HUES6 (cell line): ENCODE results near the gene RNASE7.

Source experiments
- H3K27ac ChIP-seq: 2 replicates; pipeline ENCODE4 v1.7.0; 2013; ENCODE audit warnings: low read depth, mild to moderate bottlenecking, low read length, inconsistent platforms
- H3K27me3 ChIP-seq: 2 replicates; pipeline ENCODE4 v1.6.1; 2013; ENCODE audit warnings: low read length; ENCODE audit not compliant: control insufficient read depth, insufficient read depth
- H3K36me3 ChIP-seq: 2 replicates; pipeline ENCODE4 v1.6.1; 2013; ENCODE audit warnings: low read length; ENCODE audit not compliant: control insufficient read depth, insufficient read depth
- H3K4me1 ChIP-seq: 2 replicates; pipeline ENCODE4 v1.6.1; 2013; ENCODE audit warnings: low read length; ENCODE audit not compliant: control insufficient read depth, insufficient read depth
- H3K4me3 ChIP-seq: 2 replicates; pipeline ENCODE4 v1.5.1; 2013; ENCODE audit warnings: low read depth, low read length
- H3K9ac ChIP-seq: one replicate; pipeline ENCODE4 v1.6.1; 2013; ENCODE audit warnings: mild to moderate bottlenecking, low read length
- H3K9me3 ChIP-seq: 2 replicates; pipeline ENCODE4 v1.6.1; 2013; ENCODE audit warnings: low read depth, low read length; ENCODE audit not compliant: control insufficient read depth, insufficient read depth

Gene RNASE7

DNA sequence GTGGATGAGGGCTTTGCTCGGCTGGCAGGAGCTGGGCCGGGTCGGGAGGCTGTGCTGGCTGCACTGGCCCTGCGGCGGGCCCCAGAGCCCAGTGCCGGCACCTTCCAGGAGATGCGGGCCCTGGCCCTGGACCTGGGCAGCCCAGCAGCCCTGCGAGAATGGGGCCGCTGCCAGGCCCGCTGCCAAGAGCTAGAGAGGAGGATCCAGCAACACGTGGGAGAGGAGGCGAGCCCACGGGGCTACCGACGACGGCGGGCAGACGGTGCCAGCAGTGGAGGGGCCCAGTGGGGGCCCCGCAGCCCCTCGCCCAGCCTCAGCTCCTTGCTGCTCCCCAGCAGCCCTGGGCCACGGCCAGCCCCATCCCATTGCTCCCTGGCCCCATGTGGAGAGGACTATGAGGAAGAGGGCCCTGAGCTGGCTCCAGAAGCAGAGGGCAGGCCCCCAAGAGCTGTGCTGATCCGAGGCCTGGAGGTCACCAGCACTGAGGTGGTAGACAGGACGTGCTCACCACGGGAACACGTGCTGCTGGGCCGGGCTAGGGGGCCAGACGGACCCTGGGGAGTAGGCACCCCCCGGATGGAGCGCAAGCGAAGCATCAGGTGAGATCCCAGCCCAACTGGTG lies 39.5 kb downstream of the RNASE7 start:
- Histone ChIP-seq H3K27me3 (no peaks in the 10 kb centered on the region), H3K4me1 (no peaks in the 10 kb centered on the region), H3K36me3 (peaks cover 92% of the 10 kb centered on the region), H3K4me3 (no peak overlapping the region), H3K9ac (no peak overlapping the region), H3K27ac (no peak overlapping the region), H3K9me3 (no peaks in the 10 kb centered on the region)

DNA sequence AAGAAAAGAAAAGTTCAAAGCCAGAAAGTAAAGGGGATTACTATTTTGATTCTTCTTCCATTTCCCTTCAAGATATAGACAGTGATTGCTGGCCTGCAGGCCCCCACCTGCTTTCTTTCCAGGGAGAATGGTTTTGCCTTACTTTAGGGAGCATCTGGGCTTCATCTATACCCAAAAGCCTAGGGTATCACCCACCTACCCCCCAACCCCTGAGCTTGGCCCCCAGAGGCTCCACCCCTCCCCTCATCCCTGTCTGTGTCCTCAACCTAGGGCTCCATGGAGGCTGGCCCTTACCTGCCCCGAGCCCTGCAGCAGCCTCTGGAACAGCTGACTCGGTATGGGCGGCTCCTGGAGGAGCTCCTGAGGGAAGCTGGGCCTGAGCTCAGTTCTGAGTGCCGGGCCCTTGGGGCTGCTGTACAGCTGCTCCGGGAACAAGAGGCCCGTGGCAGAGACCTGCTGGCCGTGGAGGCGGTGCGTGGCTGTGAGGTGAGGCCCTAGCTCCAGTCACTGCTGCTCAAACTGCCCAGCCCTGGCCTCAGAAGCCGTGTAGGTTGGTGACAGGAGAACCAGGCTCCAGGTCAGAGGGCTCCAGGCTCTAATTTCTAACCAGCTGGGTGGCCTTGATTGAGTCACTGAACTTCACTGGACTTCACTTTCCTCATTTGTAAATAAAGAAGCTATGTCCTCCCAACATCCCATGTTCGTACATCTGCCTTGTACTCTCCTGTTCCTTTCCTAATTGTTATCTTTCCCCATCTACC lies 41.6 kb downstream of the RNASE7 start:
- H3K4me1 ChIP-seq: no peaks in the 10 kb centered on the region
- no peaks in the 10 kb centered on the region for H3K27me3 ChIP-seq
- H3K27ac ChIP-seq: no peak overlapping the region
- peaks cover 83% of the 10 kb centered on the region for H3K36me3 ChIP-seq
- no peaks in the 10 kb centered on the region for H3K9me3 ChIP-seq
- H3K9ac ChIP-seq: no peak overlapping the region
- no peak overlapping the region for H3K4me3 ChIP-seq

DNA sequence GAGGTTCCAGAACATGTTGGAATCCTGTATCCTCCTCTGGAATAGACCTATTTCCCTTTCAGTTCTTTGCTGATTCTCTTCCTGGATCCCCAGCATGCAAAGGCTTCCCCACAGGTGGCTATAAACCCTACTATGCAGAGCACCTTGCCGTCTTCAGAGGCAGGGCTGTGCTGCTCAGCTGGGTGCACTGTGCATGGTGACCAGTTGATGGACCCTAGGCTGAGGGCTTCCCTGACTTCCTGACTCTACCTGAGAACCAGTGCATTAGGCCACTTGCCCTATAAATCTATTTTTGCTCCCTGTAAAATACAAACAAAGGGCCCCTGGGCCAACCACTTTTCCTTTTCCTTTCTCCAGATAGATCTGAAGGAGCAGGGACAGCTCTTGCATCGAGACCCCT lies 42.2 kb downstream of the RNASE7 start:
- Histone ChIP-seq H3K4me3 (no peak overlapping the region), H3K9me3 (no peaks in the 10 kb centered on the region), H3K36me3 (peaks cover 82% of the 10 kb centered on the region), H3K9ac (no peak overlapping the region), H3K27ac (no peak overlapping the region), H3K27me3 (no peaks in the 10 kb centered on the region), H3K4me1 (no peaks in the 10 kb centered on the region)

DNA sequence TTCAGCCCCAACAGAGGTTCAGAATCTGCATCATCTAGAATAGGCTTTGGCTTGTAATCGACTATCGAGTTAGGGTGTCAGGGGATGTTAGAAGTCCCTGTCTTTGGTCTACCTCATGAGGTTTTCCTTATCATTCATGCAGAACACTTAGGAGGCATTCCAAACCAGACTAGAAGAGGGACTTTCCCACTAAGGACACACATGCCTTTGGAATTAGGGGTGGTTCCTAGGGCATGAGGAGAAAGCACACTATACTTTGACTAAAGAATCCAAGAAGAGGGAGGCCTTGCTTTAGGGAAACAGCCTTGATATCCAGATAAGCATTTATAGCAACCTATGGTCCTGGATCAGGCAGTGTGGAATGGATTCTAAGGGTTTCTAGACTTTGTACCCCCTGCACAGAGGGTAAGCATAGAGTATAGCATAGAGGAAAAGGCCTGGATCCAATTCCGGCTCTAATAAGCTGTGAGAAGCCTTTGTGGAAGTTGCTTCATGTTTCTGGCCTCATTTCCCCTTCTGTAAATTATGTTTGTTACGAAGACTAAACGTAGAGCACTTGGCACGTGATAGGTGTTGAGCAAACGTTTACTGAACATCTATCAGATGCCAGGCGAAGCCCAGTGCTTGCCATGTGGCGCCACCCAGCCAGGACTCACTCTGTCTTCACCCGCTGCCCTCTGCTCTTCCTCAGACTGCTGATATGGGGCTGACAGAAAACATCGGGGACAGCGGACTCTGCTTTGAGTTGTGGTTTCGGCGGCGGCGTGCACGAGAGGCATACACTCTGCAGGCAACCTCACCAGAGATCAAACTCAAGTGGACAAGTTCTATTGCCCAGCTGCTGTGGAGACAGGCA lies 43.1 kb downstream of the RNASE7 start:
- no peaks in the 10 kb centered on the region for H3K27me3 ChIP-seq
- H3K36me3 ChIP-seq: peaks cover 81% of the 10 kb centered on the region
- H3K27ac ChIP-seq: no peak overlapping the region
- H3K9ac ChIP-seq: no peak overlapping the region
- H3K4me1 ChIP-seq: no peaks in the 10 kb centered on the region
- no peak overlapping the region for H3K4me3 ChIP-seq
- no peaks in the 10 kb centered on the region for H3K9me3 ChIP-seq

DNA sequence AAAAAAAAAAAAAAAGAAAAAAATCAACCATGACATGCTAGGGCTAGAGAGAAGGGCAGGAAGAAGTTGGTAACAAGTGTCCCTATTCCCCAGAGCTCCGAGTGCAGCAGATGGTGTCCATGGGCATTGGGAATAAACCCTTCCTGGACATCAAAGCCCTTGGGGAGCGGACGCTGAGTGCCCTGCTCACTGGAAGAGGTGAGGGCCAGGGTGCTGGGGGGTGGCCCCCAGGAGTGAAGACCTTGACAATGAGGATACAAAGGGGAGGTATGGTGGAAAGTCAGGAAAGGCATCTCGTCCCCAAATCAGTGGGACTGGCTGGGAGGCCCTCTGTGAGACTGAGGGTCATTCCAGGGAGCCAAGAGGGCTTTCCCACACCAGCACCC lies 44.7 kb downstream of the RNASE7 start:
- no peaks in the 10 kb centered on the region for H3K27me3 ChIP-seq
- no peak overlapping the region for H3K4me3 ChIP-seq
- no peak overlapping the region for H3K27ac ChIP-seq
- no peaks in the 10 kb centered on the region for H3K4me1 ChIP-seq
- H3K36me3 ChIP-seq: peaks cover 78% of the 10 kb centered on the region
- no peaks in the 10 kb centered on the region for H3K9me3 ChIP-seq
- no peak overlapping the region for H3K9ac ChIP-seq

DNA sequence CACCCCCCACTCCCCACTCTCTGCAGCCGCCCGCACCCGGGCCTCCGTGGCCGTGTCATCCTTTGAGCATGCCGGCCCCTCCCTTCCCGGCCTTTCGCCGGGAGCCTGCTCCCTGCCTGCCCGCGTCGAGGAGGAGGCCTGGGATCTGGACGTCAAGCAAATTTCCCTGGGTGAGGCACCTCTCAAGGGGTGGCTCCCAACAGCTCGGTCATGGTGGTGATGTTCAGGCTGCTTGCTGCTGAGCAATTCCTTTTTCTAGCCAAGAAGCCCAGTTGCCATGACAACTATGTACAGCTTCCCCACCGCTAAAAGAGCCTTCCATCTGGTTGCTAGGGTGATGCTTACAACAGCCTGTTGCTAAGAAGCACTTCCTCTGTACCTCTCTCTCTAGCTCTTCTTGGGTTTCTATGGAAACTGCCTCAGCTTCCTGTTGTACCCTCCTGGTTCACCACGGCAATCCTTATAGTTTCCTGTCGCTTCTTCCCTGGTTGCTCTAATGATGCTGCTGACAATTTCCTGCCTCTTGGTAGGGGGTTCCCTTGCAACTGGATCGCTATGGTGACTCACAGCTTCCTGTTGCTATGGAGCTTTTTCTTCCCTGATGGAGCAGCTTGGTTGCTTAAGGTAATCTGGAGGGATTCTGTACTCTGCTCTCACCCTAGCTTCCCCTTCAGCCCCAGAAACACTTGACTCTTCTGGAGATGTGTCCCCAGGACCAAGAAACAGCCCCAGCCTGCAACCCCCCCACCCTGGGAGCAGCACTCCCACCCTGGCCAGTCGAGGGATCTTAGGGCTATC lies 45.3 kb downstream of the RNASE7 start:
- H3K27me3 ChIP-seq: no peaks in the 10 kb centered on the region
- no peak overlapping the region for H3K27ac ChIP-seq
- no peaks in the 10 kb centered on the region for H3K9me3 ChIP-seq
- no peak overlapping the region for H3K9ac ChIP-seq
- H3K4me1 ChIP-seq: no peaks in the 10 kb centered on the region
- H3K4me3 ChIP-seq: no peak overlapping the region
- peaks cover 77% of the 10 kb centered on the region for H3K36me3 ChIP-seq

DNA sequence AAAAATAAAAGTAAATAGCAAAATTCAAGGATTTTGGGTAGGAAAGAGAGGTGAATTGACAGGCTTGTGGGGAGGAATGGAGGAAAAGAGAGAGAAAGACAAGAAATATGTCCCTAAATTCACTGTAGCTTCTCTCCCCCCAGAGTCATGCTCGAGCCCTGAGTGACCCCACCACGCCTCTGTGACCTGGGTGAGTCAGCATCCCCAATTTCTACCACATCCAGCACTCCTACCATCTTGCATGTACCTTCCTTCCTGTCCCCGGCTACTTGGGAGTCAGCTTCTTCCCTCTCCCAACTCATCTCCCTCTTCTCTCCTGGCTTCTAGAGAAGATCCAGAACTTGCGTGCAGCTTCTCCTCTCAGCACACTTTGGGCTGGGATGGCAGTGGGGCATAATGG lies 46.5 kb downstream of the RNASE7 start:
- Histone ChIP-seq H3K27ac (no peak overlapping the region), H3K36me3 (peaks cover 77% of the 10 kb centered on the region), H3K4me1 (peaks cover 11% of the 10 kb centered on the region), H3K9me3 (no peaks in the 10 kb centered on the region), H3K9ac (no peak overlapping the region), H3K27me3 (no peaks in the 10 kb centered on the region), H3K4me3 (no peak overlapping the region)

DNA sequence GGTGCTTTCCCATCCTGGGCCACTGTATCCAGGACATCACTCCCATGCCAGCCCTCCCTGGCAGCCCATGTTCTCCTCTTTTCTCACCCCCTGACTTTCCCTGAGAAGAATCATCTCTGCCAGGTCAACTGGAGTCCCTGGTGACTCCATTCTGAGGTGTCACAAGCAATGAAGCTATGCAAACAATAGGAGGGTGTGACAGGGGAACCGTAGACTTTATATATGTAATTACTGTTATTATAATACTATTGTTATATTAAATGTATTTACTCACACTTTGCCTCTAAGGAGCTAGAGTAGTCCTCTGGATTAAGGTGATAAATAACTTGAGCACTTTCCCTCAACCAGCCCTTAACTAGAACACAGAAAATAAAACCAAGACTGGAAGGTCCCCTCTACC lies 47.1 kb downstream of the RNASE7 start:
- Histone ChIP-seq H3K27me3 (no peaks in the 10 kb centered on the region), H3K27ac (no peak overlapping the region), H3K4me1 (peaks cover 15% of the 10 kb centered on the region), H3K4me3 (no peak overlapping the region), H3K9me3 (no peaks in the 10 kb centered on the region), H3K36me3 (peaks cover 72% of the 10 kb centered on the region), H3K9ac (no peak overlapping the region)

DNA sequence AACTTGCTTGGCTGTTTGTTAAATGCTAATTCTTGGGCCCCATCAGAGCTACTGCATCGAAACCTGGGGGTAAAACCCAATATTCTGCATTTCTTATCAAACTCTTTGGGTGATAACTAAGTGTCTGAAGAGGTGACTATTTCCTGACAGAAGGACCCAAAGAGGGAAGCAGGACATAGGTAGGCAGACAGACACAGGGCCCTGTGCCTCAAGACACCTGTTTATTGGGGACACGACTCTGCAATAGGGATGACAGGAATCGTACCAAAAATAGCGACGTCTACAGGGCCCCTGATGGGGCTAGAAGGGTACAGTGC lies 47.7 kb downstream of the RNASE7 start:
- H3K36me3 ChIP-seq: peaks cover 66% of the 10 kb centered on the region
- H3K9me3 ChIP-seq: no peaks in the 10 kb centered on the region
- H3K4me3 ChIP-seq: no peak overlapping the region
- H3K4me1 ChIP-seq: peaks cover 16% of the 10 kb centered on the region
- no peak overlapping the region for H3K9ac ChIP-seq
- H3K27me3 ChIP-seq: no peaks in the 10 kb centered on the region
- H3K27ac ChIP-seq: no peak overlapping the region

DNA sequence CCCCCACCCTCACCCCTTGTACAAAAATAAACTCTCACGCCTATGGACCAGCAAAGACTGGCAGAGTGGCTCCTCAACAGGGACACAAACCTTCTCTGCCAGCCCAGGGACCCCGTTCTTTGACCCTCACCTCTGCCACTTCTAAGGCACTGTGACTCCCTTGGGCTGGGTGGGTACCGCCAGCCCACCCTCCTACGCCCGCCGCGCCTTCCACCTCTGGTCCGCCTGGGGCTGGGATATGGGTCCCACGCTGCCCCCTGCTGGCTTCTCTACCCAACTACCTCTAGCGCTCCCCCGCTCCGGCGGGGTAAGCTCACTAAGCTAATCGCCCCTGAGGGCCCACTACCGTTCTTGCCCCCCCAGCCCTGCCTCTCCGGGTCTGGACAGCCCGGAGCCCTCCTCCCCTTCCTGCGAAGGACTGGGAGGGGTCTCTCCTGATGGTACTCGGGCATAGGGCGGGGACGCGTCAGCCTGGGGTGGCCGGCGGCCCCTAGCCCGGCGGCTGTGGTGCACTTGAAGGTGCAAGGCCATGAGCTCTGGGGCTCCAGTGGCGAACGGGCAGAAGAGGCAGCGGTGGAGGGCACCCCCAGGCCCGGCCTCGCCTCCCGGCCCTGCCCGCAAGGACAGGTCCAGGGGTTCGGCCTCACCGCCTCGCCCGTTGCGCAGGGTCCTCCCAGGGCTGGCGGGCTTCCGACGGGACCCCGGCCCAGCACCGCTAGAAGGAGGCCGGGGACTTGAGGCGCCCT lies 48.2 kb downstream of the RNASE7 start:
- Histone ChIP-seq H3K36me3 (peaks cover 61% of the 10 kb centered on the region), H3K9ac (no peak overlapping the region), H3K9me3 (no peaks in the 10 kb centered on the region), H3K27me3 (no peaks in the 10 kb centered on the region), H3K4me1 (peaks cover 22% of the 10 kb centered on the region), H3K4me3 (no peak overlapping the region), H3K27ac (no peak overlapping the region)
